GM12878 (cell line): Measurements from ENCODE around the gene KRT7. TPM values are rescaled to one million over a fixed set of nuclear protein-coding genes. Genes with fewer than 3 reads are reported as not detected.

Source experiments
- ATAC-seq: fragments of 200-7000 bp; cut with Tn5 transposase; 3 replicates; pipeline ENCODE4 v1.9.1; 2020; ENCODE audit warnings: mild to moderate bottlenecking, moderate library complexity
- BruUV-seq: library from RNA; stranded (reverse); fragments of 400-500 nt; replicated peaks from 2 replicates; lab custom pipeline; 2021; lab: Mats Ljungman, UMichigan
- CTCF ChIA-PET: fragments of 300-600 bp; sonication (Branson Sonifier 250); formaldehyde crosslinking; extraction: SDS; loops from one replicate; lab custom pipeline; 2021; ENCODE audit warnings: inconsistent platforms; lab: Yijun Ruan, JAX
- POLR2A ChIA-PET: fragments of 350-600 bp; formaldehyde crosslinking; extraction: SDS; loops from one replicate; lab custom pipeline; 2021; ENCODE audit warnings: inconsistent platforms; lab: Charles Lee
- RAD21 ChIA-PET: fragments of 300-600 bp; sonication (Branson Sonifier 250); formaldehyde crosslinking; loops from one replicate; lab custom pipeline; 2023; ENCODE audit warnings: antibody characterized with exemption; ENCODE audit not compliant: unreplicated experiment; lab: Charles Lee
- SMC1A ChIA-PET: fragments of 300-600 bp; sonication (Branson Sonifier 250); formaldehyde crosslinking; loops from one replicate; lab custom pipeline; 2023; ENCODE audit not compliant: unreplicated experiment, uncharacterized antibody; lab: Charles Lee
- DNase-seq: peaks from one replicate; pipeline ENCODE4 v3.0.0-alpha.2; 2011; ENCODE audit warnings: low read depth, low spot score
- FAIRE-seq: peaks from 3 replicates; lab custom pipeline; 2011; peaks lifted over from hg19 to GRCh38; lab: Jason Lieb, UNC
- H2AFZ ChIP-seq: 2 replicates; pipeline ENCODE4 v1.6.0; 2011; ENCODE audit warnings: low read depth, low read length, control low read depth; ENCODE audit not compliant: control insufficient read depth
- H3K27ac ChIP-seq: 2 replicates; pipeline ENCODE4 v1.5.1; 2011; ENCODE audit warnings: control low read depth; ENCODE audit not compliant: control insufficient read depth, insufficient read depth
- H3K27me3 ChIP-seq, 2 experiments: replicated peaks in 1 of 2; 2 replicates each; pipeline versions ENCODE4 v1.6.0 to v1.6.1; 2011; ENCODE audit warnings: low read length in 1 of 2; ENCODE audit not compliant: control insufficient read depth in 2 of 2, insufficient read depth in 2 of 2
- H3K36me3 ChIP-seq, 2 experiments: 2 replicates each; pipeline ENCODE4 v1.5.1; 2011; ENCODE audit warnings: low read length in 1 of 2; ENCODE audit not compliant: control insufficient read depth in 2 of 2, insufficient read depth in 2 of 2
- H3K4me1 ChIP-seq: 2 replicates; pipeline ENCODE4 v1.6.1; 2011; ENCODE audit warnings: mild to moderate bottlenecking, low read length, moderate library complexity, mixed read lengths; ENCODE audit not compliant: control insufficient read depth, insufficient read depth
- H3K4me2 ChIP-seq: 2 replicates; pipeline ENCODE4 v1.6.0; 2011; ENCODE audit warnings: control low read depth; ENCODE audit not compliant: control insufficient read depth, insufficient read depth
- H3K4me3 ChIP-seq: fragments of 200-600 bp; sonication (generic); 2 replicates; pipeline ENCODE4 v1.5.1; 2016
- H3K79me2 ChIP-seq: 2 replicates; pipeline ENCODE4 v1.6.0; 2011; ENCODE audit warnings: low read length; ENCODE audit not compliant: control insufficient read depth, insufficient read depth
- H3K9ac ChIP-seq: 2 replicates; pipeline ENCODE4 v1.8.0; 2011; ENCODE audit warnings: low read length, control low read depth, mixed read lengths; ENCODE audit not compliant: control insufficient read depth, insufficient read depth
- H3K9me3 ChIP-seq: replicated peaks from 3 replicates; pipeline ENCODE4 v1.5.1; 2011; ENCODE audit warnings: mild to moderate bottlenecking, low read length; ENCODE audit not compliant: control insufficient read depth, insufficient read depth
- H4K20me1 ChIP-seq: 2 replicates; pipeline ENCODE4 v1.6.0; 2011; ENCODE audit not compliant: control insufficient read depth, insufficient read depth
- CBX5 ChIP-seq: sonication (generic); IDR thresholded peaks from 2 replicates; pipeline ENCODE4 v1.6.1; 2016; ENCODE audit warnings: low read depth, moderate library complexity, mild to moderate bottlenecking, inconsistent platforms
- EP300 ChIP-seq, 2 experiments: fragments of 150-350 bp in 1 of 2; IDR thresholded peaks; 2 replicates each; pipeline ENCODE4 v1.6.1; 2011 to 2012; ENCODE audit warnings: low read depth in 2 of 2, low read length in 2 of 2, borderline replicate concordance in 1 of 2, improper control_type of control experiment in 1 of 2, inconsistent platforms in 1 of 2; ENCODE audit not compliant: control insufficient read depth in 1 of 2
- ETV6 ChIP-seq, 2 experiments: fragments of 450-650 bp in 1 of 2; IDR thresholded peaks in 1 of 2; conservative IDR thresholded peaks in 1 of 2; 2 replicates each; pipeline ENCODE4 v1.6.1; 2014; ENCODE audit warnings: antibody characterized with exemption in 1 of 2, borderline replicate concordance in 1 of 2, low read depth in 1 of 2, mild to moderate bottlenecking in 1 of 2, moderate library complexity in 1 of 2
- FOXM1 ChIP-seq: IDR thresholded peaks from 2 replicates; pipeline ENCODE4 v1.6.1; 2012; ENCODE audit warnings: low read depth, mild to moderate bottlenecking, inconsistent platforms, low read length, moderate library complexity
- NR2C1 ChIP-seq: fragments of 450-650 bp; IDR thresholded peaks from 2 replicates; pipeline ENCODE4 v1.6.1; 2017; ENCODE audit warnings: antibody characterized with exemption, mild to moderate bottlenecking, moderate library complexity
- PML ChIP-seq: IDR thresholded peaks from 2 replicates; pipeline ENCODE4 v1.6.1; 2012; ENCODE audit warnings: low read length, inconsistent platforms
- SIX5 ChIP-seq: IDR thresholded peaks from 2 replicates; pipeline ENCODE4 v1.6.1; 2011; ENCODE audit warnings: mild to moderate bottlenecking, low read depth, low read length, moderate library complexity; ENCODE audit not compliant: severe bottlenecking
- STAT3 ChIP-seq: IDR thresholded peaks from 2 replicates; pipeline ENCODE4 v1.6.1; 2011; ENCODE audit warnings: low read depth, low read length, improper control_type of control experiment
- ZZZ3 ChIP-seq: IDR thresholded peaks from 2 replicates; pipeline ENCODE4 v1.6.1; 2011; ENCODE audit warnings: low read depth; ENCODE audit not compliant: control insufficient read depth, insufficient read length
- WGBS: methylation state at CpG from one replicate; pipeline ENCODE4 v1.1.6; 2016; ENCODE audit warnings: low lambda C conversion rate; ENCODE audit not compliant: insufficient replicate concordance, insufficient coverage; ENCODE audit errors: missing lambda C conversion rate; 5-methylcytosine and 5-hydroxymethylcytosine counted together
- in situ Hi-C: fragments of 300-500 bp; cut with MboI; formaldehyde crosslinking; loops from 9 replicates; pipeline ENCODE4 v1.14.3; 2018; ENCODE audit warnings: mixed read lengths
- intact Hi-C: fragments of 100-400 bp; cut with micrococcal nuclease; formaldehyde crosslinking; loops from one replicate; pipeline ENCODE4 v1.14.2; 2022; ENCODE audit not compliant: unreplicated experiment
- polyA plus RNA-seq, 11 experiments: library from polyadenylated mRNA; depleted of rRNA in 4 of 11; unstranded in 6 of 11; stranded (reverse) in 5 of 11; fragments of >200 nt; fragmentation: Nextera tagmentation in 4 of 11; fragmentation: Illumina TruSeq in 1 of 11; extraction: Ambion mirVana in 4 of 11; extraction: Trizol in 1 of 11; gene quantifications; 1 replicate in 1 of 11; 2 replicates in 10 of 11; pipeline versions ENCODE4 v1.2.1 to v1.2.3, GENCODE V29; 2011 to 2016; ENCODE audit warnings: inconsistent platforms in 2 of 11, missing spikeins in 2 of 11, low read depth in 1 of 11
- total RNA-seq, 4 experiments: library from RNA; depleted of rRNA in 3 of 4; stranded (reverse); fragments of >200 nt in 3 of 4; fragmentation: Illumina TruSeq in 1 of 4; extraction: Trizol in 1 of 4; gene quantifications; 2 replicates each; pipeline versions ENCODE4 v1.2.1 to v1.2.3, GENCODE V29; 2013 to 2021
- TF ChIP-seq, protein P1 (sequence below): fragments of 450-650 bp; IDR thresholded peaks from 2 replicates; pipeline ENCODE4 v1.6.1; 2016; ENCODE audit warnings: mild to moderate bottlenecking
- TF ChIP-seq, protein P2 (sequence below): fragments of 450-650 bp; IDR thresholded peaks from 2 replicates; pipeline ENCODE4 v1.6.1; 2017; ENCODE audit warnings: mild to moderate bottlenecking, moderate library complexity
- TF ChIP-seq, protein P3 (sequence below): fragments of 150-350 bp; IDR thresholded peaks from 2 replicates; pipeline ENCODE4 v1.6.1; 2016; ENCODE audit warnings: low read depth, low read length
- TF ChIP-seq, protein P4 (sequence below): fragments of 450-650 bp; IDR thresholded peaks from 2 replicates; pipeline ENCODE4 v1.6.1; 2017; ENCODE audit warnings: borderline replicate concordance

Gene KRT7
- total and polyA plus RNA-seq, 10 of the 15 experiments (the other 5 are each of a cell fraction or from before 2014, with no cell fraction given): 0.90 to 18.7 (median 4.8) TPM

DNA sequence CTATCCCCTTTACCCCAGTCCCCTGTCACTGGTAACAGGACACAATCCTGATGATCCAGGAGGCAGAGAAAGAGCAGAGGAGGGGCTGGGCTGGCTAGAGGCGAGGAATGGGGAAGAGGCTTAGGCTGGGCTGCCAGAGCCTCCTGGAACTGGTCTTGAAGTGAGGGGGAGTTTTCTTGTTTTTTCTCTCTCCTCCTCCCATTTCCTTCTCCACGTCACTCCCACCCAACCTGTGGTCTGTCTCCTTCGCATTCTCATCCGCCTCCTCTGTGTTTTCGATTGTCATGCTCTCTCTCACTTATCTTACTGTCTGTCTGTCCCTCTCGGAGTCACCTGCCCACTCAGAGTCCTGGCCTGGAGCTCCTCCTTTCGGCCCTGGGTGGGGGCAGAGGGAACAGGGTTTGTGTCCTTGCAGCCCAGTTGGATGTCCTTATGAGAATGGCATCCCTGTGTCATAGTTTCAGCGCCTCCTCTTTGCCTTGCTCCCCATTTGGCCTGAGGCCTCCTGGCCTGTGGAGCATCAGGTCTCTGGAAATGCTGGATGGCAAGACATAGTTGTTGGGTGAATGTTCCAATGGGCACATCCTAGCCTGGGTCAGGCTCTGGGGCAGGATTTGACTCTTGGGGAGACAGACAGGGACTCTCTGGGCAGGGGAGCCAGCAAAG, 37.8 kb upstream of the KRT7 start:
- TF ChIP-seq, protein P1, sequence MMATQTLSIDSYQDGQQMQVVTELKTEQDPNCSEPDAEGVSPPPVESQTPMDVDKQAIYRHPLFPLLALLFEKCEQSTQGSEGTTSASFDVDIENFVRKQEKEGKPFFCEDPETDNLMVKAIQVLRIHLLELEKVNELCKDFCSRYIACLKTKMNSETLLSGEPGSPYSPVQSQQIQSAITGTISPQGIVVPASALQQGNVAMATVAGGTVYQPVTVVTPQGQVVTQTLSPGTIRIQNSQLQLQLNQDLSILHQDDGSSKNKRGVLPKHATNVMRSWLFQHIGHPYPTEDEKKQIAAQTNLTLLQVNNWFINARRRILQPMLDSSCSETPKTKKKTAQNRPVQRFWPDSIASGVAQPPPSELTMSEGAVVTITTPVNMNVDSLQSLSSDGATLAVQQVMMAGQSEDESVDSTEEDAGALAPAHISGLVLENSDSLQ: no peak
- TF ChIP-seq NR2C1 (no peak), CBX5 (no peak), STAT3 (no peak), PML (no peak), FOXM1 (no peak), SIX5 (no peak), ZZZ3 (no peak), ETV6 (conservative IDR thresholded peaks at IDR 0.05 in 1 of 2, IDR thresholded peaks at IDR 0.05 in 1 of 2; ENCODE audit: borderline replicate concordance in 1 of 2, low read depth in 1 of 2) (no peak), EP300 (IDR thresholded peaks at IDR 0.05; ENCODE audit: borderline replicate concordance in 1 of 2, control insufficient read depth in 1 of 2, low read depth in 2 of 2, low read length in 2 of 2) (no peak)
- TF ChIP-seq, protein P2, sequence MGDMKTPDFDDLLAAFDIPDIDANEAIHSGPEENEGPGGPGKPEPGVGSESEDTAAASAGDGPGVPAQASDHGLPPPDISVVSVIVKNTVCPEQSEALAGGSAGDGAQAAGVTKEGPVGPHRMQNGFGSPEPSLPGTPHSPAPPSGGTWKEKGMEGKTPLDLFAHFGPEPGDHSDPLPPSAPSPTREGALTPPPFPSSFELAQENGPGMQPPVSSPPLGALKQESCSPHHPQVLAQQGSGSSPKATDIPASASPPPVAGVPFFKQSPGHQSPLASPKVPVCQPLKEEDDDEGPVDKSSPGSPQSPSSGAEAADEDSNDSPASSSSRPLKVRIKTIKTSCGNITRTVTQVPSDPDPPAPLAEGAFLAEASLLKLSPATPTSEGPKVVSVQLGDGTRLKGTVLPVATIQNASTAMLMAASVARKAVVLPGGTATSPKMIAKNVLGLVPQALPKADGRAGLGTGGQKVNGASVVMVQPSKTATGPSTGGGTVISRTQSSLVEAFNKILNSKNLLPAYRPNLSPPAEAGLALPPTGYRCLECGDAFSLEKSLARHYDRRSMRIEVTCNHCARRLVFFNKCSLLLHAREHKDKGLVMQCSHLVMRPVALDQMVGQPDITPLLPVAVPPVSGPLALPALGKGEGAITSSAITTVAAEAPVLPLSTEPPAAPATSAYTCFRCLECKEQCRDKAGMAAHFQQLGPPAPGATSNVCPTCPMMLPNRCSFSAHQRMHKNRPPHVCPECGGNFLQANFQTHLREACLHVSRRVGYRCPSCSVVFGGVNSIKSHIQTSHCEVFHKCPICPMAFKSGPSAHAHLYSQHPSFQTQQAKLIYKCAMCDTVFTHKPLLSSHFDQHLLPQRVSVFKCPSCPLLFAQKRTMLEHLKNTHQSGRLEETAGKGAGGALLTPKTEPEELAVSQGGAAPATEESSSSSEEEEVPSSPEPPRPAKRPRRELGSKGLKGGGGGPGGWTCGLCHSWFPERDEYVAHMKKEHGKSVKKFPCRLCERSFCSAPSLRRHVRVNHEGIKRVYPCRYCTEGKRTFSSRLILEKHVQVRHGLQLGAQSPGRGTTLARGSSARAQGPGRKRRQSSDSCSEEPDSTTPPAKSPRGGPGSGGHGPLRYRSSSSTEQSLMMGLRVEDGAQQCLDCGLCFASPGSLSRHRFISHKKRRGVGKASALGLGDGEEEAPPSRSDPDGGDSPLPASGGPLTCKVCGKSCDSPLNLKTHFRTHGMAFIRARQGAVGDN: no peak
- TF ChIP-seq, protein P3, sequence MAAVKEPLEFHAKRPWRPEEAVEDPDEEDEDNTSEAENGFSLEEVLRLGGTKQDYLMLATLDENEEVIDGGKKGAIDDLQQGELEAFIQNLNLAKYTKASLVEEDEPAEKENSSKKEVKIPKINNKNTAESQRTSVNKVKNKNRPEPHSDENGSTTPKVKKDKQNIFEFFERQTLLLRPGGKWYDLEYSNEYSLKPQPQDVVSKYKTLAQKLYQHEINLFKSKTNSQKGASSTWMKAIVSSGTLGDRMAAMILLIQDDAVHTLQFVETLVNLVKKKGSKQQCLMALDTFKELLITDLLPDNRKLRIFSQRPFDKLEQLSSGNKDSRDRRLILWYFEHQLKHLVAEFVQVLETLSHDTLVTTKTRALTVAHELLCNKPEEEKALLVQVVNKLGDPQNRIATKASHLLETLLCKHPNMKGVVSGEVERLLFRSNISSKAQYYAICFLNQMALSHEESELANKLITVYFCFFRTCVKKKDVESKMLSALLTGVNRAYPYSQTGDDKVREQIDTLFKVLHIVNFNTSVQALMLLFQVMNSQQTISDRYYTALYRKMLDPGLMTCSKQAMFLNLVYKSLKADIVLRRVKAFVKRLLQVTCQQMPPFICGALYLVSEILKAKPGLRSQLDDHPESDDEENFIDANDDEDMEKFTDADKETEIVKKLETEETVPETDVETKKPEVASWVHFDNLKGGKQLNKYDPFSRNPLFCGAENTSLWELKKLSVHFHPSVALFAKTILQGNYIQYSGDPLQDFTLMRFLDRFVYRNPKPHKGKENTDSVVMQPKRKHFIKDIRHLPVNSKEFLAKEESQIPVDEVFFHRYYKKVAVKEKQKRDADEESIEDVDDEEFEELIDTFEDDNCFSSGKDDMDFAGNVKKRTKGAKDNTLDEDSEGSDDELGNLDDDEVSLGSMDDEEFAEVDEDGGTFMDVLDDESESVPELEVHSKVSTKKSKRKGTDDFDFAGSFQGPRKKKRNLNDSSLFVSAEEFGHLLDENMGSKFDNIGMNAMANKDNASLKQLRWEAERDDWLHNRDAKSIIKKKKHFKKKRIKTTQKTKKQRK: no peak
- TF ChIP-seq, protein P4, sequence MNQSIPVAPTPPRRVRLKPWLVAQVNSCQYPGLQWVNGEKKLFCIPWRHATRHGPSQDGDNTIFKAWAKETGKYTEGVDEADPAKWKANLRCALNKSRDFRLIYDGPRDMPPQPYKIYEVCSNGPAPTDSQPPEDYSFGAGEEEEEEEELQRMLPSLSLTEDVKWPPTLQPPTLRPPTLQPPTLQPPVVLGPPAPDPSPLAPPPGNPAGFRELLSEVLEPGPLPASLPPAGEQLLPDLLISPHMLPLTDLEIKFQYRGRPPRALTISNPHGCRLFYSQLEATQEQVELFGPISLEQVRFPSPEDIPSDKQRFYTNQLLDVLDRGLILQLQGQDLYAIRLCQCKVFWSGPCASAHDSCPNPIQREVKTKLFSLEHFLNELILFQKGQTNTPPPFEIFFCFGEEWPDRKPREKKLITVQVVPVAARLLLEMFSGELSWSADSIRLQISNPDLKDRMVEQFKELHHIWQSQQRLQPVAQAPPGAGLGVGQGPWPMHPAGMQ: no peak
- Histone ChIP-seq H3K27me3 (peaks cover 2 to 3% of the 10 kb centered on the region in 2 experiments; a peak in 3 of 4 replicates), H3K4me1 (no peaks in the 10 kb centered on the region), H3K36me3 (no peaks in the 10 kb centered on the region), H3K79me2 (no peaks in the 10 kb centered on the region), H3K4me3 (no peak overlapping the region), H3K4me2 (no peak overlapping the region), H2AFZ (no peak overlapping the region), H3K9ac (no peak overlapping the region), H4K20me1 (no peaks in the 10 kb centered on the region), H3K27ac (no peak overlapping the region), H3K9me3 (no peaks in the 10 kb centered on the region)
- POLR2A ChIA-PET: no interaction called here
- no peak for FAIRE-seq
- RAD21 ChIA-PET: no interaction called here
- whole genome bisulfite sequencing: 0% methylated on average over 8 of the region's 8 CpGs
- no TSS peak for BruUV-seq
- no peak for ATAC-seq
- CTCF ChIA-PET: interaction anchor here (0.5 kb wide), 1 partner anchor 299 kb away, joined by 3 read pairs; no protein-coding TSS in a partner anchor
- in situ Hi-C loops: no loop called here
- SMC1A ChIA-PET: no interaction called here
- intact Hi-C loops: no loop called here
- DNase-seq: no peak
